Epithelial cell of proximal tubule (primary cell): Measurements from ENCODE around the gene NUMB. TPM values are rescaled to one million over a fixed set of nuclear protein-coding genes. Genes with fewer than 3 reads are reported as not detected.

ENCODE experiments used
- DNase-seq: peaks from one replicate; pipeline ENCODE4 v3.0.0-alpha.2; 2011; ENCODE audit warnings: low read depth
- H3K4me3 ChIP-seq: 2 replicates; pipeline ENCODE4 v1.5.1; 2011; ENCODE audit warnings: low read depth, mild to moderate bottlenecking, low read length
- CTCF ChIP-seq: conservative IDR thresholded peaks from 2 replicates; pipeline ENCODE4 v1.5.1; 2012; ENCODE audit warnings: low read depth, mild to moderate bottlenecking, low read length
- total RNA-seq: library from RNA; depleted of rRNA; stranded (reverse); fragments of >200 nt; gene quantifications from 2 replicates; pipeline ENCODE4 v1.2.3, GENCODE V29; 2015

NUMB gene
- total RNA-seq, 1 donor from 2014 or later = 23.1 TPM

- H3K4me3 ChIP-seq = no peak overlapping the region
- TF ChIP-seq CTCF = no peak
- no peak for DNase-seq
Observed at GRCh38 chr14:73466861-73467260, 8.5 kb upstream of the NUMB start.

- H3K4me3 ChIP-seq = no peak overlapping the region
- no peak for TF ChIP-seq CTCF
- DNase-seq = no peak
Observed at GRCh38 chr14:73465823-73466532, 7.6 kb upstream of the NUMB start.

- H3K4me3 ChIP-seq = no peak overlapping the region
- no peak for TF ChIP-seq CTCF
- peak; percentile 79 for DNase-seq
Observed at GRCh38 chr14:73463411-73463810, 5.1 kb upstream of the NUMB start.

- no peak for DNase-seq
- H3K4me3 ChIP-seq = peak overlapping the region; percentile 23
- TF ChIP-seq CTCF = no peak
Observed at GRCh38 chr14:73462815-73463214, 4.5 kb upstream of the NUMB start.

GRCh38 chr14:73462048-73462715, 3.8 kb upstream of the NUMB start:
- DNase-seq = no peak
- TF ChIP-seq CTCF = no peak
- H3K4me3 ChIP-seq = peak overlapping the region; percentile 23

GRCh38 chr14:73461478-73462047, 3.2 kb upstream of the NUMB start:
- DNase-seq = no peak
- peak overlapping the region; percentile 23 for H3K4me3 ChIP-seq
- TF ChIP-seq CTCF = no peak
